ENCODE results near the gene BRI3BP. TPM values are rescaled to one million over a fixed set of nuclear protein-coding genes. Genes with fewer than 3 reads are reported as not detected.

Gene BRI3BP
- 10 to 100 TPM in 1 of 3 donors, 1 to 10 TPM in 2; 8.7 to 11.4 (median 9.4) TPM for polyA plus RNA-seq (ENCODE audit: insufficient read length in 3 of 3)
- long read RNA-seq, donor 1 = 0 reads
- long read RNA-seq, donor 2, full-length matches to known transcripts = 1 of 1 reads
- long read RNA-seq, donor 2, partial matches to known transcripts = 0 of 1 reads
- long read RNA-seq, donor 2, other reads (novel, unspliced or antisense) = 0 of 1 reads
- long read RNA-seq, donor 3, full-length matches to known transcripts = 2 of 7 reads
- long read RNA-seq, donor 3, partial matches to known transcripts = 5 of 7 reads
- long read RNA-seq, donor 3, other reads (novel, unspliced or antisense) = 0 of 7 reads
- long read RNA-seq, donor 4, full-length matches to known transcripts = 3 of 3 reads
- long read RNA-seq, donor 4, partial matches to known transcripts = 0 of 3 reads
- long read RNA-seq, donor 4, other reads (novel, unspliced or antisense) = 0 of 3 reads
- long read RNA-seq, donor 5, full-length matches to known transcripts = 2 of 2 reads
- long read RNA-seq, donor 5, partial matches to known transcripts = 0 of 2 reads
- long read RNA-seq, donor 5, other reads (novel, unspliced or antisense) = 0 of 2 reads
- long read RNA-seq, donor 6, full-length matches to known transcripts = 4 of 4 reads
- long read RNA-seq, donor 6, partial matches to known transcripts = 0 of 4 reads
- long read RNA-seq, donor 6, other reads (novel, unspliced or antisense) = 0 of 4 reads
- long read RNA-seq, donor 7, full-length matches to known transcripts = 6 of 6 reads
- long read RNA-seq, donor 7, partial matches to known transcripts = 0 of 6 reads
- long read RNA-seq, donor 7, other reads (novel, unspliced or antisense) = 0 of 6 reads
- long read RNA-seq, donor 8, full-length matches to known transcripts = 1 of 1 reads
- long read RNA-seq, donor 8, partial matches to known transcripts = 0 of 1 reads
- long read RNA-seq, donor 8, other reads (novel, unspliced or antisense) = 0 of 1 reads
- long read RNA-seq, donor 9, full-length matches to known transcripts = 4 of 4 reads
- long read RNA-seq, donor 9, partial matches to known transcripts = 0 of 4 reads
- long read RNA-seq, donor 9, other reads (novel, unspliced or antisense) = 0 of 4 reads
- long read RNA-seq, donor 10, full-length matches to known transcripts = 4 of 4 reads
- long read RNA-seq, donor 10, partial matches to known transcripts = 0 of 4 reads
- long read RNA-seq, donor 10, other reads (novel, unspliced or antisense) = 0 of 4 reads
- long read RNA-seq, donor 11 = 0 reads
- long read RNA-seq, donor 12, full-length matches to known transcripts = 7 of 7 reads
- long read RNA-seq, donor 12, partial matches to known transcripts = 0 of 7 reads
- long read RNA-seq, donor 12, other reads (novel, unspliced or antisense) = 0 of 7 reads
- long read RNA-seq, donor 13, full-length matches to known transcripts = 7 of 7 reads
- long read RNA-seq, donor 13, partial matches to known transcripts = 0 of 7 reads
- long read RNA-seq, donor 13, other reads (novel, unspliced or antisense) = 0 of 7 reads
- long read RNA-seq, donor 14 = 0 reads
- long read RNA-seq, donor 15, full-length matches to known transcripts = 9 of 17 reads
- long read RNA-seq, donor 15, partial matches to known transcripts = 8 of 17 reads
- long read RNA-seq, donor 15, other reads (novel, unspliced or antisense) = 0 of 17 reads
- long read RNA-seq, donor 16, full-length matches to known transcripts = 2 of 2 reads
- long read RNA-seq, donor 16, partial matches to known transcripts = 0 of 2 reads
- long read RNA-seq, donor 16, other reads (novel, unspliced or antisense) = 0 of 2 reads

DNA sequence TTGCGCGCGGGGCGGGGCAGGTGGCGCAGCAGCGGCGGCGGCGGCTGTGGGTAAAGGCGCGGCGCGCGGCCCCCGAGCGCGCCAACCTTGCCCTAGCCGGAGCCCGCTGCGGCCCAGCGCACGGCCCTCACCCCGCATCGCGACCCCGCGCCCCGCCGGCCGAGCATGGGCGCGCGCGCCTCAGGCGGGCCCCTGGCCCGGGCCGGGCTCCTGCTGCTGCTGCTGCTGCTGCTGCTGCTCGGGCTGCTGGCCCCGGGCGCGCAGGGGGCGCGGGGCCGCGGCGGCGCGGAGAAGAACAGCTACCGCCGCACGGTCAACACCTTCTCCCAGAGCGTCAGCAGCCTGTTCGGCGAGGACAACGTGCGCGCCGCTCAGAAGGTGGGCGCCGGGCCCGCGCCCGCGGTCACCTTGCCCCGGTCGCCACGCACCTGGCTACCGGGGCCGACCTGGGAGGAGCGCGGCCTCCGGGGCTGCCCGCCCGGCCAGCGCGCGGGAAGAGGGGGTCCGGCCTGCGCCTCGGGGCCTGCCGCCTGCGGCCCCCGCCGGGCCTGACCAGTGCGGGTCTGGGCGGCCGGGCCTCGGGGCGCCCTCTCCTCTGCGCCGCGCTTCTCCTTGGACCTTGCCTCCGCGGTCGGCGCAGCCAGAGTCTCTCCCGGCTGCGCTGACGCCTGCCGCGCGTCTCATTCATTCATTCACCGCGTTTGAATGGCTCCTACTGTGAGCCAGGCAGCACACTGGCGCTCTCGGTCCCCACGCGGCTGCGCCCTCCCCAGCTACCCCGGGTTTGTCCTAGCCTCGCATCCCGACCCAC is at the start of gene BRI3BP:
Gene BRI3BP, plus strand, starts transcription at position 20 of the 811 bp plus-strand sequence. Its CDS starts 146 bp downstream, at position 166.
- DNase-seq = peak; percentile 15

DNA sequence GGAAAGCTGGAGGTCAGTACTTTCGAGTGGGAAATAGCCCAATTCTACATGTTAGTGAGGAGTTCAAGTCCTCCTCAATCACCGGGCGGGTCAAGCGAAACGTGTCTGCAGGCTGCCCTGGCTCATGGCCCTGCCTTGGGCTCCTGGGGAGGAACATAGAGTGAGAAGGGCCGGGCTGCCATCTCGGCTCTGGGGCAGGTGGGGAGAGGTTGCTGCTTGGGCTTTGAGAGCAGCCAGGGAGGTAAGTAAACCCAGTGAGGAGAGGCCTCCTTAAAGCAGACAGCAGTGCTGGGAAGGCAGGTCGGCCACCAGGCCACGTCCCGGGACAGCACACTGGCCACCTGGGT is 47.0 kb upstream of the BRI3BP start:
- DNase-seq = no peak

- DNase-seq = no peak
Measured at GRCh38 chr12:124947013-124947412, 46.4 kb upstream of the BRI3BP start.

DNA sequence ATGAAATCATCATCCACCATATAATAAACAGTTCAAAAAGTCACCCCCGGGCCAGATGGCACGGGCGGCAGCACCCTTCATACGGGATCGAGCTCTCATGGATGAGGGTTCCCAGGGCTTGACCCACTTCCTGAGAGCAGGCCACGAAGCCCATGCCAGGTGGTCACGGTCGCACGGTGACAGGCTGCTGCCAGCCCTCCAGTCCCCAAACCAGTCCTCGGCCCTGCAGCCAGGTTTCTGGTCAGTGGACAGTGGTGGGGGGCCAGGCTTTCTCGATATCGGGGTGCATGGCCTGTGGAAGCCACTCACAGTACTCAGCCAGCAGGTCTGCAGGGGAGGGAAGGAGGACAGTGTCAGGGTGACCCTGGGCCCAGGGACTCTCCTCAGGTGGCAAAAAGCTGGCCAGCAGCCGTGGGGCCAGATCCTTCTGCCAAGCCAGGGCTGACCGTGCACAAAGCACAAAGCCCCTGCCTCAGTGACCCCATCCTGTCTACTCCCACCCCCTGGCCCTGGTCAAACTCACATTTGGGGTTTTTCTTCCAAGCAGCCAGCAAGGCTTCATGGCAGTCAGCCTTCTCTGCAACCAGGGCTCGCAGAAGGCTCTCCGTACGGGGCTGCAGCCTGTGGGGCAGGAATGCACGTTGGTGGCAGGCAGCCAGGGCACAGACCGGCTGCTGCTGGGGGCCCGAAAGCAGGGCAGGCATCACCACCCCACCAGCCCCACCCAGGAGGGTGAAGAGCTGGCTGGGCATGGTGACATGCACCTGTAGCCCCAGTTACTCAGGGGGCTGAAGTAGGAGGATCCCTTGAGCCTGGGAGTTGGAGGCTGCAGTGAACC is 45.7 kb upstream of the BRI3BP start:
- DNase-seq = no peak

GRCh38 chr12:124949066-124949465 is 44.4 kb upstream of the BRI3BP start:
- DNase-seq = no peak

- no peak for DNase-seq
Measured at GRCh38 chr12:124949779-124950728, 43.4 kb upstream of the BRI3BP start.

DNA sequence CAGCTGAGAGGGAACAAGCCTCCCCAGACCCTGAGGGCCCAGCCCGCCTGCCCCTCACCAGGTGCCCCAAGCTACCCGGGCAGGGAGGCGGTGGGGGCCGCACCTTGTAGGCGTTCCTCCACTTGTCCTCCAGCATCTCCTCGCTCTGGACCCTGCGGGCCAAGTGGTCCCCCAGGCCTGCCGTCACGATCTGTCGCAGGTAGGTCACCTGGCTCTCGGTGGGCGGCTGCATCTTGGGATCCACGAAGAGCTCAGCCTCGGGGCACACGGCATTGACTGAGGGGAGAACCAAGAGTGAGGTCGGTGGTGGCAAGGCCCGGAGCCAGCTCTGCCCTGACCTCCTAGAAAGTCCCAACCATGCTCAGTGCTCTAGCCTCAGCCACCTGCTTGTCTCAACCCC is 41.1 kb upstream of the BRI3BP start:
- no peak for DNase-seq

- DNase-seq = no peak
Measured at GRCh38 chr12:124952801-124953200, 40.6 kb upstream of the BRI3BP start.

DNA sequence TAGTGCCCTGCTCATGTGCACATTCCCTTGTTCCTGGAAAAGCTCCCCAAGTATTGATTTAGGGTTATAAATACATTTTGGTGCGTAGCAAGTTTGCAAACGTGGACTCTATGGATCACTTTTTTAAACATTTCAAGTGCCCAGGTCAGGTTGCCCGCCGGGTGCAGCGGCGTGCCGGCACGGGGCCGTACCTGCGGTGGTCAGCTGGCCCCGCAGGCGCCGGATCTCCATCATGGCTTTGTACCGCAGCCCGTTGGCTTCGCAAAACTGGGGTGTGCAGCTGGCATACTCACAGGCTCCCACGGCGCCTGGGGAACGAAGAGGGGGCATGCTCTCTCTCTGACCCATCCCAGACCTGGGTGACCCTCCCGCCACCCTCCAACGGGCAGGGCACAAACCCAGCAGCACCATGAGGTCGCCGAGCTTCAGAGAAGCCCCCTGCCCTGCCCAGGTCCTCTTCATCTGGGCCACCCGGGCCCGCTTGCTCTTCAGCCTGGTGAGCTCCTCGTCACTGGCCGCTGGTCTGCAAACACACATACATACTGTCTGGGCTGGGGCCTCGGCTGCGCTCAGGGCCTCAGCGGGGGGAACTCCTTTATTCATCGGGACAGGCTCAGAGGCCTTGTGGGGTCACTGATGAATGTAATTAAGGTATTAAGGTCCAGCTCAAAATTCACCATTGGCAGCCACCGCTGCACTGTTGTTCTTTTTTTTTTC is 39.6 kb upstream of the BRI3BP start:
- no peak for DNase-seq

DNA sequence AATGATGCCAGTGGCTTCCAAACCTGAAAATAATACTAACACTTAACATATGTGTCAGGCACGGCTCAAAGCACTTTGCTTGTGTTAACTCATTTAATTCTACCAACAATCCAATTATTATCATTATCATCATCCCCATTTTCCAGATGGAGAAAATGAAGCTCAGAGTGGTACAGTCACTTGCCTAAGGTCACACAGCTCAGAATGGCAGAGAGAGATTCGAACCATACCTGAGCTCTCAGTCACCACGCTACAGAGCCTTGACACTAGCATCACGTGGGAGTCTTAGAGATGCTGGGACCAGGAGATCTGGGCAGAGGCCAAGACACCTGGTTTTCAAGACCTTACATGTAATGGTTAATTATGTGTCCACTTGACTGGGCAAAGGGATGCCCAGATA is 38.7 kb upstream of the BRI3BP start:
- DNase-seq = no peak

- DNase-seq = no peak
Measured at GRCh38 chr12:124956571-124956970, 36.9 kb upstream of the BRI3BP start.

DNA sequence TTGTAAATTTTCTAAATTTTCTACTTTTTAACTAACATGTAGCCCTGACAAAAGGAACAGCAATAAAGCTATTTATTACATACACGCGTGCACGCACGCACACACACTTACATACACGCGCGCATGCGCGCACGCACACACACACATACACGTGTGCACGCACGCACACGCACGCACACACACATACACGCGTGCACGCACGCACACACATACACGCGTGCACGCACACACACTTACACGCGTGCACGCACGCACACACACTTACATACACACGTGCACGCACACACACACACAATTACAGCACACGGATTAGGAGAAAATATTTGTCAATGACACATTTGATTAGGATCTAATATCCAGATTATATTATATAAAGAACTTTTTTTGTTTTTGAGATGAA is 32.4 kb upstream of the BRI3BP start:
- no peak for DNase-seq

GRCh38 chr12:124963211-124963610 is 30.2 kb upstream of the BRI3BP start:
- no peak for DNase-seq

DNA sequence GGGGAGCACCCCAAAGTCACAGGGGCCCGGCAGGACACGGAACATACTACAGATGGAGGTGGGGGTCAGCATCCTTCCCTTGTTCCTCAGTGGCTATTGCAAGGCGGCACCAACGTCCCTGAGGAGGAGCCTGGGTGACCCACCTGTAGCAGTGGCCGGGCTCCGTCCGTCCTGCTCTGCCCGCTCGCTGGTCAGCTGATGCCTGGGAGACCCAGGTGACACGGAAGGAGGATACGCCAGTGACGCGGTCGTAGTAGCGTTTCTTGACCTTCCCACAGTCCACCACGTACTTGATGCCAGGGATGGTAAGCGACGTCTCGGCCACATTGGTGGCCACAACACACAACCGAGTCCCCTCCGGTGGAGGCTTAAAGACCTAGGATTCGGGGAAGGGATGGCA is 29.2 kb upstream of the BRI3BP start:
- DNase-seq = no peak

DNA sequence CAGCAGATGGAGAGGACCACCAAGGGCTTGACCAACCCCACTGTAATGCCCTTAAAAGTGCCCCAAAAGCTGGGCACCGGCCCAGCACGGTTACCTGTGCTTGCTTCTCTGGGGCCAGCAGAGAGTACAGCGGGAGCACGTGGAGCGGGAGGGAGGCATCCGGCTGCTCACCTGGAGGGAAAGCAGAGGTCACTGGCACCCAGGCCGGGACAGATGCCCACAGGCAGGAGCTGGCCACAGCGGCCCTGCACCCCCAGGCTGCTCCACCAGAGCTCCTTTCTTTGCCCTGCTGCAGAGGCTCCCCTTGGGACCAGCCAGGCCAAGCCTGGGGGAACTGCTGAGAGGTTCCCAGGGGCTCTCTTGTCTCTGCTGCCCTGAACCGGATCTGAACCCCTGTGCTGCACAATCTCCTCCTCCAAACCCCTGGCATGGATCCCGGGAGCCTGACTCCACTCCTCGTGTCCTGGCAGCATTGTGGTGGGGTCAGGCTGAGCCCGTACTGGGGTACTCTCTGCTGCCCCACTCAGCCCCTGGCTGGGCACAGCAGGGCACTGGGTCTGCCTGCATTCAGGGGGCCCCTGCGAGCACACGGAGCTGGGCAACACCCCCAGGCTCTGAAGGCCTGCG is 28.5 kb upstream of the BRI3BP start:
- DNase-seq = no peak

DNA sequence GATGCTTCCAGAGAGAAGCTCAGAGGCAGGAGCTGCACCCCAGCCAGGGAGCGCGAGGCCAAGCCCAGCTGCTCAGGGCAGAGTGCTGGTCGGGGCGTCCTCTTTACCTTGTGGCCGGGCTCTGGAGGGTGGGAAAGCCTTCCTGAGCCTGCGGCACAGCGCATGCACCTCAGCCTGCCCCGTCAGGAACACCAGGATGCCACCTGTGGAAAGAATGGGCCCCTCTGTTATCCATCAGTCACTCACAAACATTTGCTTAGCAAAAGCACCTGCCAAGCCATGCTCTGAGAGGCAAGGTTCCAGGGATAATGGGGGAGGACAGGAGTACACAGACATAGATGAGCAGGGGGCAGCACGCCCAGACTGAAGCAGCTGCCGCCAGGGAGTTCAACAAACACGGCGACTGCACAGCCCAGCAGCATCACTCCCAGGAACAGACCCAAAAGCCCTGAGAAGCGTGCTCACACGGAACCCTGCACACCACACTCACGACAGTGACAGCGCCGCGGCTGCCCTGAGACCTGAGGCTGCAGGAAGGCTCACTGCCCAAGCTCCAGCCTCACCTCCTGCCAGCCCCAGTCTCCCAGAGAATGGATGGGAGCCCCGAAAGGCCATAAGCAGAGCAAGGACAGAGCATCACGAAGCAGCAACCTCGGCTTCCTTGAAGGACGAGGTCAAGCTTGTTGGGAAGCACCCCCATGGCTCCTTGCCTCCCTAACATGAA is 26.3 kb upstream of the BRI3BP start:
- no peak for DNase-seq
